Measurements from ENCODE around the gene POLR2E. TPM values are rescaled to one million over a fixed set of nuclear protein-coding genes. Genes with fewer than 3 reads are reported as not detected.

POLR2E gene
- total RNA-seq, 6 donors from 2014 or later: 50.0 to 176 (median 103) TPM

DNA sequence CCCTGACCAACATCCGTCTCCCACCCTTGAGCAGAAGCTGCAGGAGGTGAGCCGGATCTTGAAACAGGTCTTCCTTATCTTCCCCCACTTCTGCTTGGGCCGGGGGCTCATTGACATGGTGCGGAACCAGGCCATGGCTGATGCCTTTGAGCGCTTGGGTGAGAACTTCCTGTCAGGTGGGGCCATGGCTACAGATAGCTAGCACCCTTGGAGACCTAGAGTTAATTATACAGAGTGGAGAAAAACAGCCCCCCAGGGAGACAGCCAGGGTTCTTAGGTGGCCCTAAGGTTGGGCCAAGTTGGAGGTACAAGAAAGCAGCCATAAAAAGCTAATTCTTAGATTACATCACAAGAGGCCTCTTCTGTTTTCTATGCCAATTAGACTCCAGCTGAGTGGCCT is 37.1 kb downstream of the POLR2E start:
- H3K9me3 ChIP-seq: peaks cover 17 to 28% (median 22%) of the 10 kb centered on the region in 4 donors
- peaks cover 0 to 23% (median 3%) of the 10 kb centered on the region in 4 donors for H3K36me3 ChIP-seq
- H3K4me1 ChIP-seq: no peaks in the 10 kb centered on the region
- DNase-seq: no peak
- no peak overlapping the region for H3K27ac ChIP-seq
- H3K4me3 ChIP-seq: no peak overlapping the region
- TF ChIP-seq POLR2AphosphoS5 (IDR thresholded peaks at IDR 0.05) (no peak), POLR2A (IDR thresholded peaks at IDR 0.05) (no peak), EP300 (IDR thresholded peaks at IDR 0.05) (no peak), CTCF (IDR thresholded peaks at IDR 0.05) (no peak)
- no peak for ATAC-seq (ENCODE audit: low FRiP score in 2 of 2)
- H3K27me3 ChIP-seq: no peaks in the 10 kb centered on the region
- 95% methylated on average over 5 of the region's 5 CpGs for WGBS, 2 donors

GRCh38 chr19:1057176-1057855 is 37.9 kb downstream of the POLR2E start:
- TF ChIP-seq POLR2AphosphoS5 (IDR thresholded peaks at IDR 0.05) (no peak), EP300 (IDR thresholded peaks at IDR 0.05) (no peak), CTCF (IDR thresholded peaks at IDR 0.05) (peak in 3 of 6 experiments; percentile 5 to 31 (median 25))
- Histone ChIP-seq H3K27ac (no peak overlapping the region), H3K9me3 (peaks cover 17 to 28% (median 22%) of the 10 kb centered on the region in 4 donors), H3K4me3 (no peak overlapping the region), H3K36me3 (peaks cover 0 to 23% (median 3%) of the 10 kb centered on the region in 4 donors), H3K4me1 (no peaks in the 10 kb centered on the region), H3K27me3 (no peaks in the 10 kb centered on the region)
- DNase-seq: no peak
- 47 to 48% methylated on average over 3 of the region's 3 CpGs for WGBS, 2 donors
- ATAC-seq (ENCODE audit: low FRiP score in 2 of 2): peak in 1 of 2 donors; percentile 37

DNA sequence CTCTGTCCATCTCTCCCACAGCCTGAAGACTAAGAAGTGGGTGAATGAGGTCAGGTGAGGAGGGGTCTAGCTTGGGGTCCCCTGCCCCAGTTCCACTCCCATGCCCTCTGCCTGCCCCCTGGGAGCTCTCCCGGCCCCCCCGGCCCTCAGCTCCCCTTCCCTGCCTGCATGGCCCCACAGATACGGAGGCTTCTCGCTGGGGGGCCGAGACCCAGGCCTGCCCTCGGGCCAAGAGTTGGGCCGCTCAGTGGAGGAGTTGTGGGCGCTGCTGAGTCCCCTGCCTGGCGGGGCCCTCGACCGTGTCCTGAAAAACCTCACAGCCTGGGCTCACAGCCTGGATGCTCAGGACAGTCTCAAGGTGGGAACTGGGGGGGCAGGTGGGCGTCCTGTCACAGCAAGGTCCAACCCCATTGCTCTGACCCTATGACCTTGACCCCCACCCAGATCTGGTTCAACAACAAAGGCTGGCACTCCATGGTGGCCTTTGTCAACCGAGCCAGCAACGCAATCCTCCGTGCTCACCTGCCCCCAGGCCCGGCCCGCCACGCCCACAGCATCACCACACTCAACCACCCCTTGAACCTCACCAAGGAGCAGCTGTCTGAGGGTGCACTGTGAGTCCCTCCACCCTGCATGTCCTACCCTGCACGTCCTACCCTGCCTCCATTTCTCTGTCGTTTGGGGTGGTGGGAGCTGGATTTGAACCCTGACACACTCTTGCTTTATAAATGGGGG is 39.1 kb downstream of the POLR2E start:
- no peak overlapping the region for H3K4me3 ChIP-seq
- 97 to 98% methylated on average over 9 to 18 of the region's 20 CpGs for WGBS, 2 donors
- TF ChIP-seq POLR2A (IDR thresholded peaks at IDR 0.05): no peak
- TF ChIP-seq POLR2AphosphoS5 (IDR thresholded peaks at IDR 0.05): no peak
- TF ChIP-seq EP300 (IDR thresholded peaks at IDR 0.05): no peak
- TF ChIP-seq CTCF (IDR thresholded peaks at IDR 0.05): no peak
- H3K4me1 ChIP-seq: no peaks in the 10 kb centered on the region
- ATAC-seq (ENCODE audit: low FRiP score in 2 of 2): no peak
- peaks cover 17 to 28% (median 22%) of the 10 kb centered on the region in 4 donors for H3K9me3 ChIP-seq
- peaks cover 0 to 23% (median 3%) of the 10 kb centered on the region in 4 donors for H3K36me3 ChIP-seq
- DNase-seq: peak in 1 of 2 donors; percentile 62
- H3K27ac ChIP-seq: no peak overlapping the region
- no peaks in the 10 kb centered on the region for H3K27me3 ChIP-seq

DNA sequence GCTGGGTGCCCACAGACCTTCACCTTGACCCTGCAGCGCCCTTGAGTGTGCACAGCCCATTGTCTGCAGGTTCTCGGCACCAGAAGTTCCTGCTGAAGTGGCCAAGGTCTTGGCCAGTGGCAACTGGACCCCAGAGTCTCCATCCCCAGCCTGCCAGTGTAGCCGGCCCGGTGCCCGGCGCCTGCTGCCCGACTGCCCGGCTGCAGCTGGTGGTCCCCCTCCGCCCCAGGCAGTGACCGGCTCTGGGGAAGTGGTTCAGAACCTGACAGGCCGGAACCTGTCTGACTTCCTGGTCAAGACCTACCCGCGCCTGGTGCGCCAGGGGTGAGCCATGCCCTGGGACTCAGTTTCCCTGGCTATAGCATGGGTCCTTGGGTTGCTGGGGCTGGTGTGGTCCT is 40.1 kb downstream of the POLR2E start:
- H3K36me3 ChIP-seq: peaks cover 0 to 23% (median 3%) of the 10 kb centered on the region in 4 donors
- H3K27ac ChIP-seq: no peak overlapping the region
- H3K27me3 ChIP-seq: no peaks in the 10 kb centered on the region
- no peak overlapping the region for H3K4me3 ChIP-seq
- no peaks in the 10 kb centered on the region for H3K4me1 ChIP-seq
- peaks cover 17 to 28% (median 22%) of the 10 kb centered on the region in 4 donors for H3K9me3 ChIP-seq
- DNase-seq (peak in 1 of 2 donors; percentile 78), ATAC-seq (ENCODE audit: low FRiP score in 2 of 2) (no peak)
- no peak for TF ChIP-seq POLR2A (IDR thresholded peaks at IDR 0.05)
- TF ChIP-seq EP300 (IDR thresholded peaks at IDR 0.05): no peak
- TF ChIP-seq CTCF (IDR thresholded peaks at IDR 0.05): no peak
- no peak for TF ChIP-seq POLR2AphosphoS5 (IDR thresholded peaks at IDR 0.05)
- WGBS, 2 donors: 92 to 95% methylated on average over 4 to 6 of the region's 14 CpGs

All from upper lobe of left lung (tissue), 6 donors.